ENCODE data around the gene VPS35. TPM values are rescaled to one million over a fixed set of nuclear protein-coding genes. Genes with fewer than 3 reads are reported as not detected.

Gene VPS35
- total and polyA plus RNA-seq, 10 of the 15 experiments (the other 5 are each of a cell fraction or from before 2014, with no cell fraction given): 28.5 to 125 (median 60.6) TPM

DNA sequence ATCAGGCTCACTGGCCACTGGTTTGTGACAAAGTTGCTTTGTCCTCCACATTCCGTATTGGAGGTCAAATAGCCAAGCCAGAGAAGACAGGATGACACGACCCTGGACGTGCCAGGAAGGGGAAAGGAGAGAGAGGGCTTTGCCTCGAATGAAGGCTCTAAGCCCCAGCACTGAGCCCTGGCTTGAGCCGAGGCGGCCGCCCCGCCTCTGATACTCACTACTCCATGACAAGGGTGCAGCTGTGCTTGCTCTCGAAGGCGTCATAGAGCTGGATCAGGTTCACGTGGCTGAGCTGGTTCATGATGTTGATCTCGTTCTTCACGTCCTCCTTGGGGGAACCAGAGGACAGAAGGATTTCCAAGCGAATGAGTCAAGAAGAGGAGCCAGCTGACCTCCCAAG is 39.8 kb upstream of the VPS35 start:
- no peaks in the 10 kb centered on the region for H3K27me3 ChIP-seq (replicated peaks in 1 of 2; ENCODE audit: control insufficient read depth in 2 of 2, insufficient read depth in 2 of 2, low read length in 1 of 2)
- peaks cover 2% of the 10 kb centered on the region; the same call in 1 of the 3 replicates for H3K9me3 ChIP-seq (replicated peaks; ENCODE audit: control insufficient read depth, insufficient read depth, low read length)
- POLR2A ChIA-PET: no interaction called here
- intact Hi-C loops (cut with micrococcal nuclease; ENCODE audit: unreplicated experiment) (no loop called here), in situ Hi-C loops (cut with MboI) (no loop called here)
- H3K4me3 ChIP-seq: no peak overlapping the region
- CTCF ChIA-PET: no interaction called here
- RAD21 ChIA-PET (ENCODE audit: unreplicated experiment): no interaction called here
- H3K36me3 ChIP-seq (ENCODE audit: control insufficient read depth in 2 of 2, insufficient read depth in 2 of 2, low read length in 1 of 2): no peaks in the 10 kb centered on the region; a peak in 1 of 4 replicates
- no peaks in the 10 kb centered on the region for H3K79me2 ChIP-seq (ENCODE audit: control insufficient read depth, insufficient read depth, low read length)
- DNase-seq (ENCODE audit: low read depth, low spot score) (no peak), ATAC-seq (no peak), FAIRE-seq (no peak)
- H3K4me1 ChIP-seq (ENCODE audit: control insufficient read depth, insufficient read depth, low read length): no peaks in the 10 kb centered on the region
- no peaks in the 10 kb centered on the region for H4K20me1 ChIP-seq (ENCODE audit: control insufficient read depth, insufficient read depth)
- no peak overlapping the region for H3K9ac ChIP-seq (ENCODE audit: control insufficient read depth, insufficient read depth, low read length)
- H3K27ac ChIP-seq (ENCODE audit: control insufficient read depth, insufficient read depth): no peak overlapping the region
- TF ChIP-seq SIN3A (IDR thresholded peaks at IDR 0.05; ENCODE audit: low read depth, low read length): no peak
- TF ChIP-seq, protein P1, sequence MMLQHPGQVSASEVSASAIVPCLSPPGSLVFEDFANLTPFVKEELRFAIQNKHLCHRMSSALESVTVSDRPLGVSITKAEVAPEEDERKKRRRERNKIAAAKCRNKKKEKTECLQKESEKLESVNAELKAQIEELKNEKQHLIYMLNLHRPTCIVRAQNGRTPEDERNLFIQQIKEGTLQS (IDR thresholded peaks at IDR 0.05; ENCODE audit: borderline replicate concordance, extremely low read depth, low read depth, low read length): no peak
- no peak for TF ChIP-seq MEF2A (IDR thresholded peaks at IDR 0.05; ENCODE audit: insufficient read depth, low read depth, low read length)
- no peak for TF ChIP-seq FOXM1 (IDR thresholded peaks at IDR 0.05; ENCODE audit: low read depth, low read length)
- no peak for TF ChIP-seq KDM1A (IDR thresholded peaks at IDR 0.05; ENCODE audit: borderline replicate concordance)
- no peak for TF ChIP-seq ZNF274 (IDR thresholded peaks at IDR 0.05; ENCODE audit: insufficient read depth, insufficient read length)
- no peak for TF ChIP-seq KAT2A (conservative IDR thresholded peaks at IDR 0.05; ENCODE audit: control insufficient read depth, low read depth, low read length)
- TF ChIP-seq RFX5 (IDR thresholded peaks at IDR 0.05; ENCODE audit: low read depth, low read length): no peak
- TF ChIP-seq ZSCAN29 (IDR thresholded peaks at IDR 0.05): no peak
- TF ChIP-seq EP300 (IDR thresholded peaks at IDR 0.05; ENCODE audit: borderline replicate concordance in 1 of 2, control insufficient read depth in 1 of 2, low read depth in 2 of 2, low read length in 2 of 2): no peak
- TF ChIP-seq, protein P2, sequence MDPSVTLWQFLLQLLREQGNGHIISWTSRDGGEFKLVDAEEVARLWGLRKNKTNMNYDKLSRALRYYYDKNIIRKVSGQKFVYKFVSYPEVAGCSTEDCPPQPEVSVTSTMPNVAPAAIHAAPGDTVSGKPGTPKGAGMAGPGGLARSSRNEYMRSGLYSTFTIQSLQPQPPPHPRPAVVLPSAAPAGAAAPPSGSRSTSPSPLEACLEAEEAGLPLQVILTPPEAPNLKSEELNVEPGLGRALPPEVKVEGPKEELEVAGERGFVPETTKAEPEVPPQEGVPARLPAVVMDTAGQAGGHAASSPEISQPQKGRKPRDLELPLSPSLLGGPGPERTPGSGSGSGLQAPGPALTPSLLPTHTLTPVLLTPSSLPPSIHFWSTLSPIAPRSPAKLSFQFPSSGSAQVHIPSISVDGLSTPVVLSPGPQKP (IDR thresholded peaks at IDR 0.05; ENCODE audit: low read depth, low read length): no peak
- no peak for TF ChIP-seq SMAD5 (IDR thresholded peaks at IDR 0.05; ENCODE audit: low read depth)
- BruUV-seq (replicated peaks): no TSS peak
- SMC1A ChIA-PET (ENCODE audit: uncharacterized antibody, unreplicated experiment): interaction anchor here (0.9 kb wide), 1 partner anchor 15 kb away, joined by 3 read pairs; no protein-coding TSS in a partner anchor
- H2AFZ ChIP-seq (ENCODE audit: control insufficient read depth, low read depth, low read length): no peak overlapping the region
- WGBS (ENCODE audit: insufficient coverage, insufficient replicate concordance, low lambda C conversion rate, missing lambda C conversion rate): 57% methylated on average over 14 of the region's 14 CpGs
- H3K4me2 ChIP-seq (ENCODE audit: control insufficient read depth, insufficient read depth): no peak overlapping the region

Data from GM12878 (cell line).